ENCODE results near the gene SERPINA9.
"Not testable (repeated sequence)": the region's sequence is repeated elsewhere in the genome, so short reads cannot be mapped to it uniquely, and the experiment has no call there.

SERPINA9 gene

DNA sequence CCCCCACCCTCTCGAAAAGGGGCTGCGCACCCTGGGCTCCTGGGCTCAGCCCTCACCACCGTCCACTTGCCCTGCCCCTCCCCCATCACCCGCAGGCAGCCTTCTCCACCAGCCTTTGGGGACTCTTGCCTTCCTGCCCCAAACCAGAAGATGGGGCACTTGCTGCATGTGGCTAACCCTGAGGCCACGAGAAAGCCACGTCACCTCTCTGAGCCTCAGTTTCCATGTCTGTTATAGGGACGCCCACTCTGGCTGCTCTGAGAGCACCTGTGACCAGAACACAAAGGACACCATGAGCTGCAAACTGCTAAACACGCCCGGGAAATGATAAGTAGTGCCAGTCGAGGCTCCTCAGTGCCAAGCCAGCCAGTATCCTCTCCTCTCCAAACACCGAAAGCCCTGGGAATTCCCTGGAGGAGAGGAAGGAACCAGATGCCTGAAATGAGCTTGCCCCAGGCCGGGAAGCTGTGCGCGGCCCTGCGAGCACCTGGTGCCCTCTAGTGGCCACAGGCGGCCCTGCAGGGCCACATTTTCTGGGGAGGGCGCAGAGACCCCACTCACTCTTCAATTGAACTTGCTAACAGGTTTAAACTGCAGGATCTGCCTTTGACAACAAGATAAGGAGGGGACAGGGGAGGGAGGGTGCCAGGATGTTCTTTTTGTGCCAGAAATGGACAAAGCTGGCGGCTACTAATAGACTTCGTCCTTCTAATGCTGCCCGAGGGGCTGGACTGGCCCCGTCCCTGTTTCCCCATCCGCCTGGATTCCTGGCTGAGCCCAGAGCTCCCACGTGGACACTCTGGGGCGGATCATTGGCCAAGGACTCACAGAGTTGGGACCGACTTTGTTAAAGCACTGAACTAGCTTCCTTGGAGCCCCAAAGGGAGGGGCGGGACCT lies 10.2 kb upstream of the SERPINA9 start:
- DNase-seq = peak; percentile 31

DNA sequence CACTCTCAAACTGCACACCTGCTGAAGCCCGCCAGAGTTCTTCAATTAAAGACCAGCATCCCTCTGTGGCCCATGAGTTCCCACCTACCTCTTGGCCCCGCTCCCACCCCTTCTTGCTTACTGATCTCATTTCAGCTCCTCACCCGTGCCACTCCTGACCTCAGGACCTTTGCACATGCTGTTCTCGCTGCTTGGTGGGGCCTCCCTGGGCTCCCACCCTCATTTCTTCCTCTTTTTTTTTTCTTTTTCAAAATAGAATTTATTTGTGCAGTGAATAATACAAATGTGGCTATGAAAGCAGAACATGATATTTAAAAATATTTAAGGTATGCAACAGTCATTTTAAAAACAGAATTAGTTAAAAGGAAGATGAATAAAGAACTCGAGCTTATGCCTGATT lies 8.5 kb upstream of the SERPINA9 start:
- no peak for DNase-seq

DNA sequence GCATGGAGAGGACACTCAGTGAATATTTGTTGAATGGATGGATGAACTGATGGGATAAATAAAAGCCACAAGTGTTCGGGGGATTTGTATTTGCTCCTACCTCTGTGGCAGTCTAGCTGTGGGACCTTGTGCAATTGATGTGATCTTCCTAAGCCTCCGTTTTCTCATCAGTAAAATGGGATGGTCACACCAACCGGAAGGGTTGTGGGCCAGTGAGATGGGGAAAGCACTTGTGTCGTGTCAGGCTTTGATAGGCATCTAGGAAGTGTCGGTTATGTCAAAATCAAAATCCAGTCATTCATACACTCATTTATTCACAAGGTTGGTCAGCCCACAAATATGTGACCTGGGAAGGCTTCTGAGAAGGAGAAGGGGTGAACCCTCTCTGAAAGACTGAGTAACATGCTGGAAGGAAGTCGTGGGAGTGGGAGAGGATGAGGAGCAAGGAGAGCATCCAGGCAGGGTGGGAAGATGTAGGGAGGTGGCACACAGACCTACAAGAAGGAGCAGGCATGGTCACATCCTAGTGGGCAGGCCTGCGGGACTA lies 7.8 kb upstream of the SERPINA9 start:
- DNase-seq = no peak

DNA sequence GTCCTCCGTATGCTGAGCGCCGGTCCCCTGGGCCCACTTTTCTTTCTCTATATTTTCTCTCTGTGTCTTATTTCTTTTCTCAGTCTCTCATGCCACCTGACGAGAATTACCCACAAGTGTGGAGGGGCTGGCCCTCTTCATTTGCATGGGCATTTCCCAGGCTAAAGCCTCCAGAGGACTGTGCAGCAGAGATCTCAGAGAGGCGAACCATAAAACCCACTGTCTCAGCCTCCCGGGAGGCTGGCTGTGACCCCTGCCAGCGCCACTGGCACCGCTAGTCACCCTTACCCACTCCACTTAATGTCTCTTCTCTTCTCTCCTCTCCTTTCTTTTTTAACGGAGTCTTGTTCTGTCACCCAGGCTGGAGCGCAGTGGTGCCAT lies 7.1 kb upstream of the SERPINA9 start:
- no peak for DNase-seq

GRCh38 chr14:94482132-94483070 lies 6.4 kb upstream of the SERPINA9 start:
- DNase-seq = not testable (repeated sequence)

DNA sequence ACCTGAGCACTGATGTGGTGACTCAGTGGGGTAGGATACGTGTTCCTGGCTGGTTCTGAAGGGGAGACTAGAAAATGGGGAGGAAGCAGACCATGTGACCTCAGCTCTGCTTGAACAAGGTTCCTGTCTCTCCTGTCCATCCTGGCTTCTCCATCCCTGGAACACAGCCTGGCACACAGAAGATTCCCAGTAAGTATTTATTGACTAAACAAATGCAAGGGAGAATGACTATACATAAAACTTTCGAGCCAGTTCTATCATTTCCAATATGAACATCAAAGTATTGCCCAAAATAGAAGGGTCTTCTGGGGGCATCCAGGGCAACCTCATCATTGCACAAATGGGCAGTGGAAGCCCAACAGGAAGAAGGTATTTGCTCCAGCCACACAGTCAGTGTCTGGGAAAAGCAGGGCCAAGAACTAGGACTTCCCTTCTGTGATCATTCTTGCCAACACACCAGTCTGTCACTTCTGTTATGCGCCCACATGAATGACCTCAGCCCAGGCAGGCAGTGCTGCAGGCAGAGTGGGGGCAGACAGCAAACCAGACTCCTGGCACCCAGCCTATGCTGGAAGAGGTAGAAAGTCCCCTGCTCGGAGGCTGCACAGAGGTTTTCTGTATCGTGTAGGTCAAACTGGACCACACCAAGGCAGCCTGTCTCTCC lies 5.6 kb upstream of the SERPINA9 start:
- DNase-seq = no peak

GRCh38 chr14:94480809-94481208 lies 4.8 kb upstream of the SERPINA9 start:
- DNase-seq = no peak

GRCh38 chr14:94478420-94478819 lies 2.4 kb upstream of the SERPINA9 start:
- no peak for DNase-seq

DNA sequence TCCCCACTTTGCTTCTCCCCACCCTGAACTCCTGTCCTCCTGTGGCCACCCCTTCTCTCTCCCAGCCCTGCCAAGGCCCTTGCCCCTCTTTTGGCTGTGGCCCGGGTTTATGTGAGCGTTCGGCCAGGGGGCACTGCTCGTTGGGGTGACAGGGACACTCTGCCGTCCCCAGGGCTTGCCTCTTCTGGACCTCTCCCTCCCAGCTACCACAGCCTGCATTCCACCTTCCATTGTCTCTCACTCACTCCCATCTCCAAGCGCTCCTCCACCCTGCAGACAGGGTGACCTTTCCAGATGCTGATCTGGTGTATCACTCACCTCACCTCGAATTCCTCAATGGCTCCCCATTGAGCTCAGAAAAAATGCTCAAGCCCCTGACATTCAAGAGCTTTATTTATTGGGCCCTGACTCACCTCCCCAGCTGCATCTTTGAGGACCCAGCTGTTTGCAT lies 1.4 kb downstream of the SERPINA9 start:
- DNase-seq = no peak

GRCh38 chr14:94473666-94474410 lies 2.2 kb downstream of the SERPINA9 start:
- no peak for DNase-seq

DNA sequence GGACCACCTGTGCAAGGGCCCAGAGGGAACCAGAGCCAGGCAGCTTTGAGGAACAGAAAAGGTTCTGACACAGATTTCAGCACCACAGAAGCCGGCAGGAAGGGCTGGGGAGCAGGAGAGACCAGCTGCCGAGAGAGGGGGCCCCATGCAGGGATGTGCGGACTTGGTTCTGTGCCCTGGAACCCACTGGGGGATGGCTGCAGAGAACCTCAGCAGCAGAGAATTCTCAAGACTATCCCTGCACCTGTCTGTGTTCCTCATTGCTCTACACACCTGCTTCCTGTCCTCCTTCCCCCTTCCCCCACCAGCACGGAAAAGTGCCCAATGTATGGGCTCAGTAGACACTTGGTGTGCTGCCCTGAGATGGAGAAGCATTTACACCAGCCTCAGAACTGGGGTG lies 3.2 kb downstream of the SERPINA9 start:
- no peak for DNase-seq

DNA sequence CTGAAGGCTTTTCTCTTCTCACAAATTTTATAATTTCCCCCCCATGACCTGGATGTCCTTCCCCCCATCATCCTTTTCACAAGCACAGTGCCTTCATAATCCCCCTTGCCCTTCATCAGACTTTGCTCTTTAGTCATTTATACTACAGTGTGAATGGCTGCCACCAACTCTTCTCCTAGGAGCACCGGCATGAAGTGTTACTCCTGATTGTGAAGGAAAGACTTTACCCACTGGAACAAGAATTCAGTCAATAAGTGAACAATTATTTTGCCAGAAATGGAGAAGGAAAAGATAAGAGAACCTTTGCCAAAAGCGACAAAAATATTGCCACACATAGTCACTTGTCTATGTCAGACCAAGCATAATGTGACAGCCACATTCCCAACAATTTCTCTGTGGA lies 5.0 kb downstream of the SERPINA9 start:
- DNase-seq = no peak

GRCh38 chr14:94470311-94470710 lies 5.7 kb downstream of the SERPINA9 start:
- DNase-seq = no peak

DNA sequence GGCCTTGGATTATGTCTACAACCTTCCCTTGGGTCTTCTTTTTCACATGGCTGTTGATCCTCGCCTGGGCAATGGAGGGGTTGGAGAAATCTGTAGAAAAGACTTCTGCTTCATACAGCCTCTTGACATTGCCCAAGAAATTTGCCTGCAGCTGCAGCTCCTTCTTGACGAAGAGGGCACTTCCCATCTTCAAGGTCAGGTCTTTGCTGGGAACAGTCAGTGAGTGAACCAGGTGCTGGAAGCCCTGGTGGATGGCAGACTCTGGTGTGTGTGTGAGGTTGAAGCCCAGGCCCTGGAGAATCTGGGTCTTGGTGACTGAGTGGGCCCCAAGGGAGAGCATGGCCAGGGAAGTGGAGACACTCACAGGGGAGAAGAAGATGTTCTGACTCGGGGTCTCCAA lies 6.7 kb downstream of the SERPINA9 start:
- DNase-seq = no peak

DNA sequence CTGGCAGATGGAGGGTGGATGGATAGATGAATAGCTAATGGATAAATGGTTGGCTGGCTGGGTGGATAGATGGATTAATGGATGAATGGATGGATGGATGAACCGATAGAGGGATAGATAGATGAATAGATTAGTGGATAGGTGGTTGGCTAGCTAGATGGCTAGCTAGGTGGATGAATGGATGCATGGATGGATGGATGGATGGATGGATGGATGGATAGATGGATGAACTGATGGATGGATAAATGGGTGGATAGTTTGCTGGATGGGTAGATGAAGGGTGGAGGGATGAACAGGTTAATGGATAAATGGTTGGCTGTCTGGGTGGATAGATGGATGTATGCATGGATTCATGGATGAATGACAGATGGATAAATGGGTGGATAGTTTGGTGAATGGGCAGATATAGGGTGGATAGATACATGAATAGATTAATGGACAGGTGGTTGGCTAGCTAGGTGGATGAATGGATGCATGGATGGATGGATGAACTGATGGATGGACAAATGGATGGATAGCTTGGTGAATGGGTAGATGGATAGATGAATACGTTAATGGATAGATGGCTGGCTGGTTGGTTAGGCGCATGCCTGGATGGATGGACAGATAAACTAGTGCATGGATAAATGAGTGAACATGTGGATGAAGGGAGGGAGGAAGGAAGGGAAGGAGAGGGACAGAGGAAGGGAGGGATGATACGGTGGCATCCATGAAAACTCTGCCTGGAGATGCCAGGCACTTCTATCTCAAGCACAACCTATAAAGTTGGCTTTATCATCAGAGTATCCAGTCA lies 8.1 kb downstream of the SERPINA9 start:
- no peak for DNase-seq

- no peak for DNase-seq
These were observed 9.2 kb downstream of the SERPINA9 start for GRCh38 chr14:94466706-94467370.

DNA sequence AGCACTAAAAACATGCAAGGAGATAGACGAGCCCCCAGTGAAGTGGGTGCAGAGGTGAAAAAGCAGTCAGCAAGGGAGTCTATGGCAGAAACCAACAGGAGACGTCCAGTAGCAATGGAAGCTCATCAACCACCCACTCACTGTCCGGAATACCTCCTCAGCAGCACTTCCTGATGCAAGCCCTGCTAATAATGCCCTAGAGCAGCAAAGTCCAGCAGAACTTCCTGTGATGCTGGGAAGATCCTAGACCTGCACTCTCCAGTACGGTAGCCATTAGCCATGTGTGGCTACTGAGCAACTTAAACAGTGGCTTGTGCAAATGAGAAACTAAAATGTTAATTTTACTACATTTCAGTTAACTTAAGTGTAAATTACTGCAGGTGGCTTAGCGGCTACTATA lies 11.0 kb downstream of the SERPINA9 start:
- no peak for DNase-seq

DNA sequence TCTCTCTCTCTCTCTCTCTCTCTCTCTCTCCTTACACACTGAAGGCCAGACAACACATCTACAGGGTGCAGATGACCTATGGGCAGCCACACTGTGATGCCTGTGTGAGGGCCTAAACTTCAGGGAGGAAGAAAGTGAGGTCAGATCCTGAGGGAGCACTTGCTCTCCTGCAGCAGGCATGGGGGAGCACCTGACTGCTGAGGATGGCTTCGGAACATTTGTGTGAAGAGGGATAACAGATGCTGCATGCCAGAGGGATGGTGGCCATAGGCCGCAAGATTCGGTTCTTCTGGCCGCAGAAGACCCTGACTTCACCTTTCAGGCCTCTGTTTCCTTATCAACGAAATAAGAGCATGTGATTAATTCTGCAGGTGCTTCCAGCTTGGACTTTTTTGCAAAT lies 11.7 kb downstream of the SERPINA9 start:
- no peak for DNase-seq

DNA sequence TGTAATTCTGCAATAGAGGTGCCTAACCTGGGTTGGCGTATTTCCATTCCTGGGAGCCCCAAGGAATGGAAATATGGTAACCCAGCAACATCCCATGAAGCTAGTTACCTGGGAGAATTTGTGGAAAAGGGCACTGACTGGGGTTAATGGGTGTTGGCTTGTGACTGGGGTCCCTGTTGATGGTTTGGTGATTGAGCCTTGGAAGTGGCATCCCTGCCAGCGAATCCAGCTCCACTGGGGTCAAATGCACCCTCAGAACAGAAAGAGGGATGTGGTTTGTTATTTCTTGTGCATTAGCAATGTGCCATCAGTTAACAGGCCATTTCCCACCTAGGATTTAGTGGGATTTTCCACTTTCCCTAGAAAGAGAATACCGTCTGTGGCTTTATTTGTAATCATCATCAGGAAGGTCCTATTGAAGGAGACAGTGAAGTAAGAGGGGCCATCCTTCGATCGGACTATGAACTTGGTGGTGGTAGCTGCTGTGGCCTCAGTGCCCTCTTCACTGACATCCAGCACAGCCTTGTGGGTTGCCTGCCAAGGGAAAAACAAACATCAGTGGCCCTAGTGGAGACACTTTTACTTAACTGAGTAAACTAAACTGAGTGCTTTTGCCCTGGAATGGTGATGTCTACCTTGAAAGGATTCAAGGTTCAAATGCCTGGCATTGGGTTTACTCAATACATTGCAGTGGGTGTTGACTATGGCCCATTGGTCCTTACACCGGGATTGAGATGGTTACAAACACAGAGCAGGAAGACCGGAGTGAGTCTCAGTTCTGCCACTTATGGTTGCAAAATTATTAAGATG lies 13.0 kb downstream of the SERPINA9 start:
- no peak for DNase-seq

GRCh38 chr14:94462219-94462551 lies 13.8 kb downstream of the SERPINA9 start:
- no peak for DNase-seq
